Inflammatory macrophage treated with lipopolysaccharide for 4 hours (primary cell): Measurements from ENCODE around the gene DYNLT2B.
"Not testable (repeated sequence)": the region's sequence is repeated elsewhere in the genome, so short reads cannot be mapped to it uniquely, and the experiment has no call there.

Source experiments
- DNase-seq: peaks from one replicate; pipeline ENCODE4 v3.0.0-alpha.2; 2020

Gene DYNLT2B

DNA sequence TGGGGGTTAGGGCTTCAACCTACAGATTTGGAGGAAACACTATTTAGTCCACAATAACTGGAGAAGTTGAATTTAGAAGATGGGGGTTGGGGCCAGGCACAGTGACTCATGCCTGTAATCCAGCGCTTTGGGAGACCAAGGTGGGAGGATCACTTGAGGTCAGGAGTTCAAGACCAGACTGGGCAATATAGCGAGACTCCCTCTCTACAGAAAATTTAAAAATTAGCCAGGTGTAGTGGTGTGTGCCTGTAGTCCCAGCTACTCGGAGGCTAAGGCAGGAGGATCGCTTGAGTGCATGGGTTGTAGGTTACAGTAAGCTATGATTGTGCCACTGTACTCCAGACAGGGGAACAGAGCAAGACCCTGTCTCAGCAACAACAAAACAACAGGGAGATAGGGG lies 5.0 kb upstream of the DYNLT2B start:
- DNase-seq: no peak

DNA sequence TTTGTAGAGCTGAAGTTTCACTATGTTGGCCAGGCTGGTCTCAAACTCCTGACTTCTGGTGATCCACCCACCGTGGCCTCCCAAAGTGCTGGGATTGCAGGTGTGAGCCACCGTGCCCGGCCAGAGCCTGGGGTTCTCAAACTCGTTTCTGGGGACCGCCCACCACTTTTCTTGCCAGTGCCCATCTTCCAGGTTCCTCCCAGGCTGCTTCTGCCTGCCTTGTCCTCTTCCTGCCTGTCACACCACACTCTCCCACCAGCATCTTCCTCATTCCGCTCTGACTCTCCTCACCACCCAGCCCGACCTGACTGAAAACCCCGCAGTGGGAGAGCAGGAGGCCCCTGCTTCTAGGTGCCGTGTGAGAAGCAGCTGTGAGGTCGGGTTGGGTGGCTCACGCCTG lies 3.1 kb upstream of the DYNLT2B start:
- peak; percentile 55 for DNase-seq

GRCh38 chr3:196320137-196320536 lies 2.1 kb upstream of the DYNLT2B start:
- DNase-seq: no peak

GRCh38 chr3:196316799-196317686 lies 997 bp downstream of the DYNLT2B start:
- DNase-seq: not testable (repeated sequence)

GRCh38 chr3:196315821-196316220 lies 2.2 kb downstream of the DYNLT2B start:
- DNase-seq: no peak

- DNase-seq: no peak
Measured at GRCh38 chr3:196314597-196314996, 3.4 kb downstream of the DYNLT2B start.

GRCh38 chr3:196314086-196314485 lies 4.0 kb downstream of the DYNLT2B start:
- DNase-seq: not testable (repeated sequence)

- not testable (repeated sequence) for DNase-seq
Measured at GRCh38 chr3:196302960-196303359, 15.1 kb downstream of the DYNLT2B start.

DNA sequence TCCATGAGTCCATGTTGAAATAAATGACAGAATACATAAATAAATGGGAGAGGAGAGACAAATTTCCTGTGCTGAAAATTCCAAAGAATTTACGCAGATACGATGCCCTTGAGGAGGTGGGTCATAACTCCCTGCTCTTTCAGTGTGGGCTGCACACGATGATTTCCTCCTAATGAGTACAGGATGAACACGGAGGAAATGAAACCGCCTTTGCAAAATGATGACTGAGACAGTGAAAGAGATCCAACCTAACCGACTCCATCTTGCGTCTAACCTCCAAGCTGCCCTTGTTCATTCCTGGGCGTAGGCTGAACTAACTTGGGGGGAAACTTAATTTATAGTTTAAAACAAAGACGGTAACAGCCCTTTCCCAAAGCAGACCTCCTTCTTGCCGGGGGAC lies 15.5 kb downstream of the DYNLT2B start:
- DNase-seq: peak; percentile 38

- DNase-seq: no peak
Measured at GRCh38 chr3:196298521-196298920, 19.5 kb downstream of the DYNLT2B start.

DNA sequence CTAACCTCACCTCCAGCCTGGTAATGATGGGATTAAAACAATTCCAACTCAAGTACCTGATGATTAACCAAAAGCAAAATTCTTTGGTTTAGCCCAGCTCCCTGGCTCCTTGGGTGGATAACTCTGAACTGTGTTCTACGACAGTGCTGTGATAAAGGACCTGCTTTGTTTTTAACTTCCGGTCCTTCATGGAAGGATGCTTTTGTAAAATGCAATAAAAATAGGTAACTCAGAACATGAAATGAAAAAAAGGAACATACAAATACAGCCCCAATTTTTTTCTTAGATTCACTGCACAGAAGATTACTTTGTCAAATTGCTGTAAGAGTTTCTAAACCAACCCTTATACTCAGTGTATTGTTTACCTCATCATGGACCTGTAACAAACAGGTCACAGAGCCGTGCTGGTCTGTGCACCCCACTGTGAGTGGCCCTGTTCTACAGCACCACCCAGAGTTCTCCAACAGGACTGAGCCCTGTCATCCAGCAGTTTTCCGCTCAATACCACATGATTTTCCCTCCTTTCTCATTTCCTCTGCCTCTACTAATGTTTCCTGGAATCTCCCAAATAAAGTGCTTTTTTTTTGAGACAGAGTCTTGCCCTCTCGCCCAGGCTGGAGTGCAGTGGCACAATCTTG lies 25.6 kb downstream of the DYNLT2B start:
- DNase-seq: no peak

DNA sequence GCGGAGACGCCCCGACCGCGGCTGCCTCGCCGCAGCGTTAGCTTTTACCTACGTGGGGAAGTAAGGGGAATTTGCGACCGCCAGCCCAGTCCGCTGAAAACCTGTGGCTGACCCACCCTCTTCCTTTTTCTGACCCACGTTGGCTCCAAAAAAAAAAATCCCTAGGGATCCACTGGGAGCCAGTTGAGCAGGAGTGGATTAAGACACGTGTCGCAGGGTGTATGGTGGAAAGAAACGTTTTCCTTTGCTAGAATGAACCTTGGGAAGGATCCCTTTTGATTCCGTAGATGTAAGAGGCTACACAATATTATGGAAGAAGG lies 29.9 kb downstream of the DYNLT2B start:
- no peak for DNase-seq

- DNase-seq: peak; percentile 97
Measured at GRCh38 chr3:196287440-196288140, 30.4 kb downstream of the DYNLT2B start, which contains the start of gene PCYT1A. TSS of gene PCYT1A (minus strand) at chr3:196287726. CDS start at chr3:196270531, 17,195 bp downstream.

GRCh38 chr3:196287090-196287439 lies 31.0 kb downstream of the DYNLT2B start:
- peak; percentile 60 for DNase-seq

DNA sequence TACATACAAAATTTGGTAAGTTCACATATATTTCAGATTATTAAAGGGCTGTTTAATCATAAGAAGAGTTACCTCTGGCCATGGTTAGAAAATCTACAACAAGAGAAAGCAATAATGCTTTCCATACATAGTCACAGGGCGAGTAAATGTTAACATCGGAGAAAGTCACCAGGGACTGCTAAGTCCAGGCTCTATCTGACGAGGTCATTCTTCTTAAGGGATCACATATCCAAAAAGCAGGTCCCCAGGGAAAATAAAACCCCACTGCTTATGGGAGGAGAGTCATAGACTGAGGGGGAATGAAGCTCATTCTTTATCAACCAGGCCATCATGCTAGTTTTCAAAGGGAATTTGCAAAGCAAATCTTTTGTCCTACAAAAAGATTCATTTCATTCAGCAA lies 33.6 kb downstream of the DYNLT2B start:
- DNase-seq: no peak

DNA sequence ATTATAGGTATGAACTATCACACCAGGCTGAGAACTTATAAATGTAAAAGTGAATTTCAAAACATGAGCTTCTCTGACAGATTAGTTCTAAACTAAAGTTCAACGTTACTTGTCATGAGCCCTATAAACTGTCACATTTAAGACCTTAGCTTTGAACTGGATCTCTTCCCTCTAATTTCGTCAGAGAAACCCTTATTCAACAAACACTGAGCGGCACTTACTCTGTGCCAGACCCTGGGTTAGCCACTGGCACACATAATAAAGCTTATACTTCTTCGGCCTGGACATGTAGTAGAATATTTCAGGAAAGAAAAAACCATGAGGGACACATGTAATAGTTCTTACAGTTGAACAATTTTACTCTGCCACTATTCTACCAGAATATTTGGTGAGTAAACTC lies 36.1 kb downstream of the DYNLT2B start:
- no peak for DNase-seq

DNA sequence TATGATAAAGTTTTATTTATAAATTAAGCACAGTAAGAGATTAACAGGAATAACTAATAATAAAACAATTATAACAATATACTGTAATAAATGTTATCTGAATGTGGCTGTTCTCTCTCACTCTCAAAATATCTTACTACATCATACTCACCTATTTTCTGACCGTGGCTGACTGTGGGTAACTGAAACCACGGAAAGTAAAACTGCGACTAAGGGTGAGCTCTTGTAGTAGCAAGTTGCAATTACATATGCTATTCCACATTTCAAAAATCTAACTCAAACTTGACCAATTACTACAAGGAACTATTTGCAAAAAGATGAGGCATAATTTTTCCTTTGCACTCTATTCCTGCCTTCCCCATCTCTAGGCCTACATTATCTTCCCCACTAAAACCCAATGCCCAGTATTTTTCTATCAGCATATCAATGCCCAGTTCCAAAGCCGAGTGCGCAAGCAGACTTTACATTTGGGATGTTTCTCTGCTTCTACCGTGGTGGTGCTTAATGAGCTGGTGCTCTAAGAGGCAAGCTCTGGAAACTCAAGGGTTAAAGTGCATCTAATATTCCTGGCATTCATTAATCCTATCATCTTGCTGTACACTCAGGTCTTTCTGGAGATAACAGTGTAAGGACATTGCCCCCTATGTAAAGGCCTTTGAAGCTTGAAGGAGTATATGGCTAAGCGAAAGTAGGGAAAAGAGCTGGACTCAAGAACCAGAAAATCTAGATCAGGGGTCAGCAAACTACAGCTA lies 37.2 kb downstream of the DYNLT2B start:
- no peak for DNase-seq

DNA sequence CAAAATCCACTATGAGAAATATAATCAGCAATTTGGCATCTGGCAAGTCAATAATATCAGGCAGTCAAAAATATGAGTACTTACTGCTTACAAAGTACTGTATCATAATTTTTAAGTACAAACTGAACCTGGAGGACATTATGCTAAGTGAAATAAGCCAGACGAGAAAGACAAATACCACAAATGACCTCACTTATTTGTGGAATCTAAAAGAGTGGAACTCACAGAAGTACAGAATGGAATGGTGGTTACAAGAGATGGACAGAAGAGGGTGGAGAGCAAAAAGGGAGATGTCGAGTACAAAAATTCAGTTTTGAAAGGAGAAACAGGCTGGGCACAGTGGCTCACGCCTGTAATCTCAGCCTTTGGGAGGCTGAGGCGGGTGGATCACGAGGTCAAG lies 42.9 kb downstream of the DYNLT2B start:
- DNase-seq: no peak

GRCh38 chr3:196274585-196274984 lies 43.5 kb downstream of the DYNLT2B start:
- peak; percentile 79 for DNase-seq

DNA sequence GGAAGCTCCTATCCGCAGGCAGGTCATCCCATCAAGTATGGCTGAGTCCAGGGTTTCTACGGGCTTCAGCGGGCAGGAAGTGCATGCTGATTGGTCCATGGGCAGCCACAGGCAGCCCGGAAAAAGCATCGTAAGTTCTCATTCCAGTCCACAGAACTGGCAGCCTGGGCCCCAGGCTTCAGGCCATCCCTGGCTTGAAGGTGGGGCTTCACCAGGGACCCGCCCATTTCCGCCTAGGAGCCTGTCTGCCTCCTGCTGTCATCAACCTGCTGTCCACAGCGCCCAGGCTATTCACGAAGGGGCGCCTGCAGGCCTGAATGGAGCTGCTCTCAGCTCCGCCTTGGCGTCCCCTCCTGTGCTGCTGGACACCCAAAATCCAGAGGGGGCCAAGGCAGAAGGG lies 44.4 kb downstream of the DYNLT2B start:
- DNase-seq: no peak

- no peak for DNase-seq
Measured at GRCh38 chr3:196272826-196273225, 45.2 kb downstream of the DYNLT2B start.

GRCh38 chr3:196270499-196270898 lies 47.5 kb downstream of the DYNLT2B start:
- DNase-seq: no peak
